ENCODE data around the gene HMBS.

Gene HMBS

DNA sequence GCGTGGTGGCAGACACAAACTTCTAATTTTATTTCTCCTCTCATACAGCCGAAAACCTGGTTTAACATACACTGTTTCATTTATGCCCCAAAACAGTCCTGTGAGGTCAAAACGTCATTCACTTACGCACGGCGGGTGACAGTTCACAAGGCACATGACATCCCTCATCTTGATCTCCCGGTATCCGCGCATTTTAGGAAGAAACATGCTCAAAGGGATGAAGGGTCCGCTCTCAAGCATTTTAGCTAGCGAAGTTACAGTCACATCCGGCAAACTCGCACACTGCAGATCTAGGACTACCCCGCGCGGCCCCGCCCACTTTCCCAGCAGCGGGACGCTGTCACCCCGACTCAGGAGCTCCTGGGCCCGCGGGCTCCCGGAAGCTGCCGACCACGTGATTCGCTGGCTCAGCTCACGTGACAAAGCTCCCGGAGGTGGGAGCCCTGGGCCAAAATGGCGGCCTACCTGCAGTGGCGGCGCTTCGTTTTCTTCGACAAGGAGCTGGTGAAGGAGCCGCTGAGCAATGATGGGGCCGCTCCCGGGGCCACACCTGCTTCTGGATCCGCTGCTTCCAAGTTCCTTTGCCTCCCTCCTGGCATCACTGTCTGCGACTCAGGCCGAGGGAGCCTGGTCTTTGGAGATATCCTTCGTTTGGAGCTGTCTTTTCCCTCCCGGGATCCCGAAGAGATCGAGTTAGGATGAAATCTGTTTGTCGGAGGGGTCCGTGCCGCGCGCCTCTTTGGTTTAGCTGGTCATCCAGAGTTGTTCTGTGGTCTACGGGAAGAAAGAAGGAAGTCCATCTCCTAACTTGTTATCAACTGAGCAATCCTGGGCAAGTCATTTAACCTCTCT lies 17.1 kb upstream of the HMBS start, which contains the start of gene VPS11 (continued):
- TF ChIP-seq, protein P1, sequence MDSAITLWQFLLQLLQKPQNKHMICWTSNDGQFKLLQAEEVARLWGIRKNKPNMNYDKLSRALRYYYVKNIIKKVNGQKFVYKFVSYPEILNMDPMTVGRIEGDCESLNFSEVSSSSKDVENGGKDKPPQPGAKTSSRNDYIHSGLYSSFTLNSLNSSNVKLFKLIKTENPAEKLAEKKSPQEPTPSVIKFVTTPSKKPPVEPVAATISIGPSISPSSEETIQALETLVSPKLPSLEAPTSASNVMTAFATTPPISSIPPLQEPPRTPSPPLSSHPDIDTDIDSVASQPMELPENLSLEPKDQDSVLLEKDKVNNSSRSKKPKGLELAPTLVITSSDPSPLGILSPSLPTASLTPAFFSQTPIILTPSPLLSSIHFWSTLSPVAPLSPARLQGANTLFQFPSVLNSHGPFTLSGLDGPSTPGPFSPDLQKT (IDR thresholded peaks at IDR 0.05; ENCODE audit: borderline replicate concordance, low read depth, low read length) = peak; percentile 58; the same call in 1 of the 2 replicates
- TF ChIP-seq ZNF2 (tag by site-specific recombination; IDR thresholded peaks at IDR 0.05) (no peak), ZBTB1 (tag by site-specific recombination; IDR thresholded peaks at IDR 0.05) (no peak), ZNF292 (tag by site-specific recombination; IDR thresholded peaks at IDR 0.05; ENCODE audit: borderline replicate concordance, low read depth) (no peak), ZNF16 (tag by site-specific recombination; IDR thresholded peaks at IDR 0.05; ENCODE audit: low read depth) (no peak), ZNF10 (tag by site-specific recombination; IDR thresholded peaks at IDR 0.05) (no peak), ZFHX2 (tag by site-specific recombination; conservative IDR thresholded peaks at IDR 0.05) (0 out of 2 replicates have a peak, but pooled peaks have one; percentile 24), ZNF248 (tag by site-specific recombination; IDR thresholded peaks at IDR 0.05) (no peak), ZNF473 (tag by site-specific recombination; IDR thresholded peaks at IDR 0.05) (no peak), ZNF660 (tag by site-specific recombination; IDR thresholded peaks at IDR 0.05) (0 out of 2 replicates have a peak, but pooled peaks have one; percentile 11), HOXC10 (CRISPR knock-in tag; IDR thresholded peaks at IDR 0.05) (no peak), OSR2 (tag by site-specific recombination; IDR thresholded peaks at IDR 0.05) (peak; percentile 86), KLF16 (tag by site-specific recombination; IDR thresholded peaks at IDR 0.05) (peak; percentile 75), TCF7L2 (IDR thresholded peaks at IDR 0.05; ENCODE audit: borderline replicate concordance, low read depth, low read length) (no peak)
- TF ChIP-seq, protein P2, sequence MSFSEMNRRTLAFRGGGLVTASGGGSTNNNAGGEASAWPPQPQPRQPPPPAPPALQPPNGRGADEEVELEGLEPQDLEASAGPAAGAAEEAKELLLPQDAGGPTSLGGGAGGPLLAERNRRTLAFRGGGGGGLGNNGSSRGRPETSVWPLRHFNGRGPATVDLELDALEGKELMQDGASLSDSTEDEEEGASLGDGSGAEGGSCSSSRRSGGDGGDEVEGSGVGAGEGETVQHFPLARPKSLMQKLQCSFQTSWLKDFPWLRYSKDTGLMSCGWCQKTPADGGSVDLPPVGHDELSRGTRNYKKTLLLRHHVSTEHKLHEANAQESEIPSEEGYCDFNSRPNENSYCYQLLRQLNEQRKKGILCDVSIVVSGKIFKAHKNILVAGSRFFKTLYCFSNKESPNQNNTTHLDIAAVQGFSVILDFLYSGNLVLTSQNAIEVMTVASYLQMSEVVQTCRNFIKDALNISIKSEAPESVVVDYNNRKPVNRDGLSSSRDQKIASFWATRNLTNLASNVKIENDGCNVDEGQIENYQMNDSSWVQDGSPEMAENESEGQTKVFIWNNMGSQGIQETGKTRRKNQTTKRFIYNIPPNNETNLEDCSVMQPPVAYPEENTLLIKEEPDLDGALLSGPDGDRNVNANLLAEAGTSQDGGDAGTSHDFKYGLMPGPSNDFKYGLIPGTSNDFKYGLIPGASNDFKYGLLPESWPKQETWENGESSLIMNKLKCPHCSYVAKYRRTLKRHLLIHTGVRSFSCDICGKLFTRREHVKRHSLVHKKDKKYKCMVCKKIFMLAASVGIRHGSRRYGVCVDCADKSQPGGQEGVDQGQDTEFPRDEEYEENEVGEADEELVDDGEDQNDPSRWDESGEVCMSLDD (tag by site-specific recombination; IDR thresholded peaks at IDR 0.05) = peak; percentile 53; the same call in 1 of the 2 replicates
- TF ChIP-seq, protein P3, sequence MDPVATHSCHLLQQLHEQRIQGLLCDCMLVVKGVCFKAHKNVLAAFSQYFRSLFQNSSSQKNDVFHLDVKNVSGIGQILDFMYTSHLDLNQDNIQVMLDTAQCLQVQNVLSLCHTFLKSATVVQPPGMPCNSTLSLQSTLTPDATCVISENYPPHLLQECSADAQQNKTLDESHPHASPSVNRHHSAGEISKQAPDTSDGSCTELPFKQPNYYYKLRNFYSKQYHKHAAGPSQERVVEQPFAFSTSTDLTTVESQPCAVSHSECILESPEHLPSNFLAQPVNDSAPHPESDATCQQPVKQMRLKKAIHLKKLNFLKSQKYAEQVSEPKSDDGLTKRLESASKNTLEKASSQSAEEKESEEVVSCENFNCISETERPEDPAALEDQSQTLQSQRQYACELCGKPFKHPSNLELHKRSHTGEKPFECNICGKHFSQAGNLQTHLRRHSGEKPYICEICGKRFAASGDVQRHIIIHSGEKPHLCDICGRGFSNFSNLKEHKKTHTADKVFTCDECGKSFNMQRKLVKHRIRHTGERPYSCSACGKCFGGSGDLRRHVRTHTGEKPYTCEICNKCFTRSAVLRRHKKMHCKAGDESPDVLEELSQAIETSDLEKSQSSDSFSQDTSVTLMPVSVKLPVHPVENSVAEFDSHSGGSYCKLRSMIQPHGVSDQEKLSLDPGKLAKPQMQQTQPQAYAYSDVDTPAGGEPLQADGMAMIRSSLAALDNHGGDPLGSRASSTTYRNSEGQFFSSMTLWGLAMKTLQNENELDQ (tag by site-specific recombination; IDR thresholded peaks at IDR 0.05; ENCODE audit: low read depth) = no peak
- TF ChIP-seq, protein P4, sequence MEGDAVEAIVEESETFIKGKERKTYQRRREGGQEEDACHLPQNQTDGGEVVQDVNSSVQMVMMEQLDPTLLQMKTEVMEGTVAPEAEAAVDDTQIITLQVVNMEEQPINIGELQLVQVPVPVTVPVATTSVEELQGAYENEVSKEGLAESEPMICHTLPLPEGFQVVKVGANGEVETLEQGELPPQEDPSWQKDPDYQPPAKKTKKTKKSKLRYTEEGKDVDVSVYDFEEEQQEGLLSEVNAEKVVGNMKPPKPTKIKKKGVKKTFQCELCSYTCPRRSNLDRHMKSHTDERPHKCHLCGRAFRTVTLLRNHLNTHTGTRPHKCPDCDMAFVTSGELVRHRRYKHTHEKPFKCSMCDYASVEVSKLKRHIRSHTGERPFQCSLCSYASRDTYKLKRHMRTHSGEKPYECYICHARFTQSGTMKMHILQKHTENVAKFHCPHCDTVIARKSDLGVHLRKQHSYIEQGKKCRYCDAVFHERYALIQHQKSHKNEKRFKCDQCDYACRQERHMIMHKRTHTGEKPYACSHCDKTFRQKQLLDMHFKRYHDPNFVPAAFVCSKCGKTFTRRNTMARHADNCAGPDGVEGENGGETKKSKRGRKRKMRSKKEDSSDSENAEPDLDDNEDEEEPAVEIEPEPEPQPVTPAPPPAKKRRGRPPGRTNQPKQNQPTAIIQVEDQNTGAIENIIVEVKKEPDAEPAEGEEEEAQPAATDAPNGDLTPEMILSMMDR (tag by site-specific recombination; IDR thresholded peaks at IDR 0.05) = no peak
- TF ChIP-seq, protein P5, sequence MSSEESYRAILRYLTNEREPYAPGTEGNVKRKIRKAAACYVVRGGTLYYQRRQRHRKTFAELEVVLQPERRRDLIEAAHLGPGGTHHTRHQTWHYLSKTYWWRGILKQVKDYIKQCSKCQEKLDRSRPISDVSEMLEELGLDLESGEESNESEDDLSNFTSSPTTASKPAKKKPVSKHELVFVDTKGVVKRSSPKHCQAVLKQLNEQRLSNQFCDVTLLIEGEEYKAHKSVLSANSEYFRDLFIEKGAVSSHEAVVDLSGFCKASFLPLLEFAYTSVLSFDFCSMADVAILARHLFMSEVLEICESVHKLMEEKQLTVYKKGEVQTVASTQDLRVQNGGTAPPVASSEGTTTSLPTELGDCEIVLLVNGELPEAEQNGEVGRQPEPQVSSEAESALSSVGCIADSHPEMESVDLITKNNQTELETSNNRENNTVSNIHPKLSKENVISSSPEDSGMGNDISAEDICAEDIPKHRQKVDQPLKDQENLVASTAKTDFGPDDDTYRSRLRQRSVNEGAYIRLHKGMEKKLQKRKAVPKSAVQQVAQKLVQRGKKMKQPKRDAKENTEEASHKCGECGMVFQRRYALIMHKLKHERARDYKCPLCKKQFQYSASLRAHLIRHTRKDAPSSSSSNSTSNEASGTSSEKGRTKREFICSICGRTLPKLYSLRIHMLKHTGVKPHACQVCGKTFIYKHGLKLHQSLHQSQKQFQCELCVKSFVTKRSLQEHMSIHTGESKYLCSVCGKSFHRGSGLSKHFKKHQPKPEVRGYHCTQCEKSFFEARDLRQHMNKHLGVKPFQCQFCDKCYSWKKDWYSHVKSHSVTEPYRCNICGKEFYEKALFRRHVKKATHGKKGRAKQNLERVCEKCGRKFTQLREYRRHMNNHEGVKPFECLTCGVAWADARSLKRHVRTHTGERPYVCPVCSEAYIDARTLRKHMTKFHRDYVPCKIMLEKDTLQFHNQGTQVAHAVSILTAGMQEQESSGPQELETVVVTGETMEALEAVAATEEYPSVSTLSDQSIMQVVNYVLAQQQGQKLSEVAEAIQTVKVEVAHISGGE (tag by site-specific recombination; conservative IDR thresholded peaks at IDR 0.05; ENCODE audit: low read depth) = peak; percentile 54
- TF ChIP-seq, protein P6, sequence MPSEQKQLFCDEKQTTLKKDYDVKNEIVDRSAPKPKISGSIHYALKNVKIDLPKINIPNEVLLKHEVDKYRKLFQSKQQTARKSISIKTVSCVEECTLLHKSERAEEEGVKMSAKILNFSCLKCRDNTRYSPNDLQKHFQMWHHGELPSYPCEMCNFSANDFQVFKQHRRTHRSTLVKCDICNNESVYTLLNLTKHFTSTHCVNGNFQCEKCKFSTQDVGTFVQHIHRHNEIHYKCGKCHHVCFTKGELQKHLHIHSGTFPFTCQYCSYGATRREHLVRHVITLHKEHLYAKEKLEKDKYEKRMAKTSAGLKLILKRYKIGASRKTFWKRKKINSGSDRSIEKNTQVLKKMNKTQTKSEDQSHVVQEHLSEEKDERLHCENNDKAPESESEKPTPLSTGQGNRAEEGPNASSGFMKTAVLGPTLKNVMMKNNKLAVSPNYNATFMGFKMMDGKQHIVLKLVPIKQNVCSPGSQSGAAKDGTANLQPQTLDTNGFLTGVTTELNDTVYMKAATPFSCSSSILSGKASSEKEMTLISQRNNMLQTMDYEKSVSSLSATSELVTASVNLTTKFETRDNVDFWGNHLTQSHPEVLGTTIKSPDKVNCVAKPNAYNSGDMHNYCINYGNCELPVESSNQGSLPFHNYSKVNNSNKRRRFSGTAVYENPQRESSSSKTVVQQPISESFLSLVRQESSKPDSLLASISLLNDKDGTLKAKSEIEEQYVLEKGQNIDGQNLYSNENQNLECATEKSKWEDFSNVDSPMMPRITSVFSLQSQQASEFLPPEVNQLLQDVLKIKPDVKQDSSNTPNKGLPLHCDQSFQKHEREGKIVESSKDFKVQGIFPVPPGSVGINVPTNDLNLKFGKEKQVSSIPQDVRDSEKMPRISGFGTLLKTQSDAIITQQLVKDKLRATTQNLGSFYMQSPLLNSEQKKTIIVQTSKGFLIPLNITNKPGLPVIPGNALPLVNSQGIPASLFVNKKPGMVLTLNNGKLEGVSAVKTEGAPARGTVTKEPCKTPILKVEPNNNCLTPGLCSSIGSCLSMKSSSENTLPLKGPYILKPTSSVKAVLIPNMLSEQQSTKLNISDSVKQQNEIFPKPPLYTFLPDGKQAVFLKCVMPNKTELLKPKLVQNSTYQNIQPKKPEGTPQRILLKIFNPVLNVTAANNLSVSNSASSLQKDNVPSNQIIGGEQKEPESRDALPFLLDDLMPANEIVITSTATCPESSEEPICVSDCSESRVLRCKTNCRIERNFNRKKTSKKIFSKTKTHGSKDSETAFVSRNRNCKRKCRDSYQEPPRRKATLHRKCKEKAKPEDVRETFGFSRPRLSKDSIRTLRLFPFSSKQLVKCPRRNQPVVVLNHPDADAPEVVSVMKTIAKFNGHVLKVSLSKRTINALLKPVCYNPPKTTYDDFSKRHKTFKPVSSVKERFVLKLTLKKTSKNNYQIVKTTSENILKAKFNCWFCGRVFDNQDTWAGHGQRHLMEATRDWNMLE (tag by site-specific recombination; conservative IDR thresholded peaks at IDR 0.05; ENCODE audit: low read depth) = peak; percentile 36; the same call in 1 of the 2 replicates
- TF ChIP-seq, protein P7, sequence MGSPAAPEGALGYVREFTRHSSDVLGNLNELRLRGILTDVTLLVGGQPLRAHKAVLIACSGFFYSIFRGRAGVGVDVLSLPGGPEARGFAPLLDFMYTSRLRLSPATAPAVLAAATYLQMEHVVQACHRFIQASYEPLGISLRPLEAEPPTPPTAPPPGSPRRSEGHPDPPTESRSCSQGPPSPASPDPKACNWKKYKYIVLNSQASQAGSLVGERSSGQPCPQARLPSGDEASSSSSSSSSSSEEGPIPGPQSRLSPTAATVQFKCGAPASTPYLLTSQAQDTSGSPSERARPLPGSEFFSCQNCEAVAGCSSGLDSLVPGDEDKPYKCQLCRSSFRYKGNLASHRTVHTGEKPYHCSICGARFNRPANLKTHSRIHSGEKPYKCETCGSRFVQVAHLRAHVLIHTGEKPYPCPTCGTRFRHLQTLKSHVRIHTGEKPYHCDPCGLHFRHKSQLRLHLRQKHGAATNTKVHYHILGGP (tag by site-specific recombination; IDR thresholded peaks at IDR 0.05) = no peak

Data from HEK293 (cell line).